HepG2 (cell line): ENCODE results near the gene STX12. TPM values are rescaled to one million over a fixed set of nuclear protein-coding genes. Genes with fewer than 3 reads are reported as not detected.

Experiments
- HHEX ChIP-seq: IDR thresholded peaks from 2 replicates; pipeline ENCODE4 v1.6.1; 2016; ENCODE audit warnings: control low read depth
- NBN ChIP-seq: fragments of 450-650 bp; conservative IDR thresholded peaks from 2 replicates; pipeline ENCODE4 v1.6.1; 2017
- NFE2L2 ChIP-seq: fragments of 150-350 bp; IDR thresholded peaks from 2 replicates; pipeline ENCODE4 v1.6.1; 2014; ENCODE audit warnings: low read length
- NR3C1 ChIP-seq: sonication (generic); formaldehyde crosslinking; IDR thresholded peaks from 2 replicates; pipeline ENCODE4 v1.4.0; 2020; ENCODE audit warnings: missing genetic modification reagents
- ONECUT2 ChIP-seq: sonication (generic); formaldehyde crosslinking; IDR thresholded peaks from 2 replicates; pipeline ENCODE4 v1.4.0; 2020; ENCODE audit warnings: missing genetic modification reagents
- PAX8 ChIP-seq: sonication (generic); formaldehyde crosslinking; IDR thresholded peaks from 2 replicates; pipeline ENCODE4 v1.8.0; 2022; ENCODE audit warnings: mild to moderate bottlenecking, missing genetic modification reagents, borderline replicate concordance
- TBX2 ChIP-seq: sonication (generic); formaldehyde crosslinking; IDR thresholded peaks from 2 replicates; pipeline ENCODE4 v1.5.0; 2020; ENCODE audit warnings: missing genetic modification reagents, mild to moderate bottlenecking, borderline replicate concordance
- ZBTB8A ChIP-seq: sonication (generic); formaldehyde crosslinking; IDR thresholded peaks from 2 replicates; pipeline ENCODE4 v1.4.0; 2020; ENCODE audit warnings: mild to moderate bottlenecking, low read depth, missing genetic modification reagents, borderline replicate concordance
- ZNF780A ChIP-seq: sonication (generic); formaldehyde crosslinking; IDR thresholded peaks from 2 replicates; pipeline ENCODE4 v1.8.0; 2022; ENCODE audit warnings: mild to moderate bottlenecking, missing genetic modification reagents, moderate library complexity
- polyA plus RNA-seq, 8 experiments: library from polyadenylated mRNA; depleted of rRNA in 3 of 8; stranded (reverse) in 7 of 8; unstranded in 1 of 8; fragments of >200 nt; fragmentation: Illumina TruSeq in 4 of 8; extraction: Trizol in 4 of 8; gene quantifications; 2 replicates each; pipeline versions ENCODE4 v1.2.1 to v1.2.3, GENCODE V29; 2011 to 2016; ENCODE audit warnings: low read depth in 4 of 8, missing spikeins in 1 of 8, mixed read lengths in 1 of 8; ENCODE audit not compliant: insufficient read depth in 1 of 8
- total RNA-seq, 5 experiments: library from RNA; depleted of rRNA; stranded (reverse); fragments of >200 nt; fragmentation: Illumina TruSeq; extraction: Trizol; gene quantifications; 2 replicates each; pipeline ENCODE4 v1.2.3, GENCODE V29; 2016; ENCODE audit warnings: low read depth in 1 of 5
- TF ChIP-seq, protein P1 (sequence below), 2 experiments: IDR thresholded peaks; 2 replicates each; pipeline ENCODE4 v1.6.1; 2011 to 2012; ENCODE audit warnings: low read length in 2 of 2, borderline replicate concordance in 1 of 2, low read depth in 1 of 2, mild to moderate bottlenecking in 1 of 2, moderate library complexity in 1 of 2
- TF ChIP-seq, protein P2 (sequence below): sonication (generic); formaldehyde crosslinking; IDR thresholded peaks from 2 replicates; pipeline ENCODE4 v1.8.1; 2023; ENCODE audit warnings: missing genetic modification reagents, inconsistent platforms, borderline replicate concordance

STX12 gene
- total and polyA plus RNA-seq, 2 of the 13 experiments (the other 11 are each of a cell fraction or from before 2014, with no cell fraction given): 9.0 to 19.7 TPM

DNA sequence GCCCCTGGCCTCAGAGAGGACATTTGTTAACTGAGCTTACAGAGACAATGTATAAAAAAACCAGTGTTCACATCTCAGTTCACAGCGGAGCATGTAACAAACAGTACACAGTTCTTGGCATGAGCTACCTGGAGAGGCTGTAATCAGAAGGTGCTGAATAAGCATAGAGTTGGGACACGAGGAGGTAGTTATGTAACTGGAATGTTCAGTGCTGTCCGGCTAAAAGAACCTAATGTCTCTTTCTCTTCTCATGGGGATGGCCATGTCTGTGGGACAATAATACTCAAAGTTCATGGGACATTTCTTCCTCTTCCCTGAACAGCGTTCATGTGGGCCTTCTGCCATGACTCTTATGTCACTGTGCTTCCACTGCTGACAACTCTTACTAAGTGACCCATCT, 17.2 kb upstream of the STX12 start (continued):
- TF ChIP-seq, protein P1, sequence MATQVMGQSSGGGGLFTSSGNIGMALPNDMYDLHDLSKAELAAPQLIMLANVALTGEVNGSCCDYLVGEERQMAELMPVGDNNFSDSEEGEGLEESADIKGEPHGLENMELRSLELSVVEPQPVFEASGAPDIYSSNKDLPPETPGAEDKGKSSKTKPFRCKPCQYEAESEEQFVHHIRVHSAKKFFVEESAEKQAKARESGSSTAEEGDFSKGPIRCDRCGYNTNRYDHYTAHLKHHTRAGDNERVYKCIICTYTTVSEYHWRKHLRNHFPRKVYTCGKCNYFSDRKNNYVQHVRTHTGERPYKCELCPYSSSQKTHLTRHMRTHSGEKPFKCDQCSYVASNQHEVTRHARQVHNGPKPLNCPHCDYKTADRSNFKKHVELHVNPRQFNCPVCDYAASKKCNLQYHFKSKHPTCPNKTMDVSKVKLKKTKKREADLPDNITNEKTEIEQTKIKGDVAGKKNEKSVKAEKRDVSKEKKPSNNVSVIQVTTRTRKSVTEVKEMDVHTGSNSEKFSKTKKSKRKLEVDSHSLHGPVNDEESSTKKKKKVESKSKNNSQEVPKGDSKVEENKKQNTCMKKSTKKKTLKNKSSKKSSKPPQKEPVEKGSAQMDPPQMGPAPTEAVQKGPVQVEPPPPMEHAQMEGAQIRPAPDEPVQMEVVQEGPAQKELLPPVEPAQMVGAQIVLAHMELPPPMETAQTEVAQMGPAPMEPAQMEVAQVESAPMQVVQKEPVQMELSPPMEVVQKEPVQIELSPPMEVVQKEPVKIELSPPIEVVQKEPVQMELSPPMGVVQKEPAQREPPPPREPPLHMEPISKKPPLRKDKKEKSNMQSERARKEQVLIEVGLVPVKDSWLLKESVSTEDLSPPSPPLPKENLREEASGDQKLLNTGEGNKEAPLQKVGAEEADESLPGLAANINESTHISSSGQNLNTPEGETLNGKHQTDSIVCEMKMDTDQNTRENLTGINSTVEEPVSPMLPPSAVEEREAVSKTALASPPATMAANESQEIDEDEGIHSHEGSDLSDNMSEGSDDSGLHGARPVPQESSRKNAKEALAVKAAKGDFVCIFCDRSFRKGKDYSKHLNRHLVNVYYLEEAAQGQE (IDR thresholded peaks at IDR 0.05; ENCODE audit: borderline replicate concordance in 1 of 2, low read depth in 1 of 2, low read length in 2 of 2): no peak
- TF ChIP-seq HHEX (CRISPR knock-in tag) (no peak), NFE2L2 (no peak), PAX8 (CRISPR knock-in tag) (no peak), ZNF780A (no peak), ONECUT2 (CRISPR knock-in tag) (no peak), ZBTB8A (CRISPR knock-in tag) (no peak), NBN (no peak), TBX2 (no peak), NR3C1 (CRISPR knock-in tag) (no peak)
- TF ChIP-seq, protein P2, sequence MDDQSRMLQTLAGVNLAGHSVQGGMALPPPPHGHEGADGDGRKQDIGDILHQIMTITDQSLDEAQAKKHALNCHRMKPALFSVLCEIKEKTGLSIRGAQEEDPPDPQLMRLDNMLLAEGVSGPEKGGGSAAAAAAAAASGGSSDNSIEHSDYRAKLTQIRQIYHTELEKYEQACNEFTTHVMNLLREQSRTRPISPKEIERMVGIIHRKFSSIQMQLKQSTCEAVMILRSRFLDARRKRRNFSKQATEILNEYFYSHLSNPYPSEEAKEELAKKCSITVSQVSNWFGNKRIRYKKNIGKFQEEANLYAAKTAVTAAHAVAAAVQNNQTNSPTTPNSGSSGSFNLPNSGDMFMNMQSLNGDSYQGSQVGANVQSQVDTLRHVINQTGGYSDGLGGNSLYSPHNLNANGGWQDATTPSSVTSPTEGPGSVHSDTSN (CRISPR knock-in tag): no peak
- TF ChIP-seq, all 625 proteins: peak for 0
